SK-N-SH (cell line): ENCODE measurements around the gene ZNF414. TPM values are rescaled to one million over a fixed set of nuclear protein-coding genes. Genes with fewer than 3 reads are reported as not detected.

ENCODE experiments used
- CTCF ChIA-PET: fragments of 300-600, 350-600 bp; formaldehyde crosslinking; extraction: SDS; loops from one replicate; lab custom pipeline; 2021; lab: Yijun Ruan, JAX
- POLR2A ChIA-PET: fragments of 350-600 bp; sonication (Branson Sonifier 250); formaldehyde crosslinking; extraction: SDS; loops from one replicate; lab custom pipeline; 2020; ENCODE audit warnings: antibody characterized with exemption, inconsistent platforms; lab: Yijun Ruan, JAX
- DNase-seq: peaks from one replicate; pipeline ENCODE4 v3.0.0; 2012
- H2AFZ ChIP-seq: fragments of 200-600 bp; sonication (generic); 2 replicates; pipeline ENCODE4 v1.8.1; 2016; ENCODE audit warnings: antibody characterized with exemption, mild to moderate bottlenecking, low read depth
- H3F3A ChIP-seq: fragments of 200-600 bp; sonication (generic); replicated peaks from 2 replicates; pipeline ENCODE3; 2016; ENCODE audit warnings: antibody characterized with exemption, mild to moderate bottlenecking; ENCODE audit not compliant: insufficient read depth
- H3K27ac ChIP-seq, 2 experiments: fragments of 200-500 bp in 1 of 2; fragments of 200-600 bp in 1 of 2; sonication (Bioruptor generic) in 1 of 2; sonication (generic), shearing (Covaris generic) in 1 of 2; 2 replicates each; pipeline versions ENCODE4 v1.5.1 to v1.6.1; 2014 to 2016; ENCODE audit warnings: low read depth in 2 of 2, inconsistent platforms in 1 of 2, low read length in 1 of 2, mild to moderate bottlenecking in 1 of 2, mixed read lengths in 1 of 2
- H3K27me3 ChIP-seq: fragments of 200-600 bp; sonication (generic), shearing (Covaris generic); 2 replicates; pipeline ENCODE4 v1.6.1; 2016; ENCODE audit warnings: mixed run types; ENCODE audit not compliant: insufficient read depth
- H3K36me3 ChIP-seq, 2 experiments: fragments of 200-500 bp in 1 of 2; fragments of 200-600 bp in 1 of 2; sonication (Bioruptor generic) in 1 of 2; sonication (generic) in 1 of 2; replicated peaks in 1 of 2; 2 replicates each; pipeline versions ENCODE3 to v1.5.1; 2014 to 2016; ENCODE audit warnings: low read length in 1 of 2, mild to moderate bottlenecking in 1 of 2; ENCODE audit not compliant: insufficient read depth in 2 of 2, control insufficient read depth in 1 of 2
- H3K4me1 ChIP-seq, 2 experiments: fragments of 200-500 bp in 1 of 2; fragments of 200-600 bp in 1 of 2; sonication (Bioruptor generic) in 1 of 2; sonication (generic), shearing (Covaris generic) in 1 of 2; 2 replicates each; pipeline versions ENCODE4 v1.5.1 to v1.6.1; 2014 to 2016; ENCODE audit warnings: low read depth in 1 of 2, low read length in 1 of 2, mixed run types in 1 of 2; ENCODE audit not compliant: insufficient read depth in 2 of 2, control insufficient read depth in 1 of 2
- H3K4me2 ChIP-seq: fragments of 200-600 bp; sonication (generic), shearing (Covaris generic); 2 replicates; pipeline ENCODE4 v1.6.1; 2017; ENCODE audit warnings: mixed run types
- H3K4me3 ChIP-seq, 2 experiments: fragments of 200-500 bp in 1 of 2; fragments of 200-600 bp in 1 of 2; sonication (Bioruptor generic) in 1 of 2; sonication (generic), shearing (Covaris generic) in 1 of 2; 2 replicates each; pipeline versions ENCODE4 v1.5.1 to v1.8.1; 2014 to 2016; ENCODE audit warnings: low read depth in 2 of 2, inconsistent platforms in 1 of 2, low read length in 1 of 2, mild to moderate bottlenecking in 1 of 2, mixed read lengths in 1 of 2, moderate library complexity in 1 of 2
- H3K79me2 ChIP-seq: fragments of 200-600 bp; sonication (generic); 2 replicates; pipeline ENCODE4 v1.8.1; 2017; ENCODE audit warnings: mild to moderate bottlenecking; ENCODE audit not compliant: insufficient read depth
- H3K9ac ChIP-seq: fragments of 200-600 bp; sonication (generic); 2 replicates; pipeline ENCODE4 v1.6.1; 2017; ENCODE audit warnings: mixed run types
- H3K9me2 ChIP-seq: fragments of 200-600 bp; sonication (generic); 2 replicates; pipeline ENCODE4 v1.6.1; 2017; ENCODE audit warnings: mixed run types
- H3K9me3 ChIP-seq: fragments of 200-600 bp; sonication (generic); 2 replicates; pipeline ENCODE4 v1.6.1; 2017; ENCODE audit warnings: mixed run types, mild to moderate bottlenecking, moderate library complexity
- H4K20me1 ChIP-seq: fragments of 200-600 bp; sonication (generic); 2 replicates; pipeline ENCODE4 v1.6.1; 2017; ENCODE audit warnings: mild to moderate bottlenecking, mixed run types; ENCODE audit not compliant: insufficient read depth
- CHD2 ChIP-seq: fragments of 150-350 bp; IDR thresholded peaks from 2 replicates; pipeline ENCODE4 v1.6.1; 2018; ENCODE audit warnings: low read length; ENCODE audit not compliant: partially characterized antibody
- EZH2phosphoT487 ChIP-seq: fragments of 200-600 bp; sonication (generic); IDR thresholded peaks from 2 replicates; pipeline ENCODE4 v1.6.1; 2017; ENCODE audit warnings: low read depth, mixed run types, mild to moderate bottlenecking, antibody characterized with exemption, moderate library complexity, borderline replicate concordance
- FOSL2 ChIP-seq: IDR thresholded peaks from 2 replicates; pipeline ENCODE4 v1.4.0; 2012; ENCODE audit warnings: low read depth, mild to moderate bottlenecking, moderate library complexity, borderline replicate concordance
- GATA2 ChIP-seq: sonication (generic); formaldehyde crosslinking; IDR thresholded peaks from 2 replicates; pipeline ENCODE4 v1.5.0; 2020; ENCODE audit warnings: mild to moderate bottlenecking, missing genetic modification reagents
- MAX ChIP-seq: IDR thresholded peaks from 2 replicates; pipeline ENCODE4 v1.4.0; 2012; ENCODE audit warnings: low read depth
- MEF2A ChIP-seq: IDR thresholded peaks from 2 replicates; pipeline ENCODE4 v1.4.0; 2012; ENCODE audit warnings: low read depth, borderline replicate concordance
- POLR2AphosphoS5 ChIP-seq: IDR thresholded peaks from 2 replicates; pipeline ENCODE4 v1.6.1; 2012; ENCODE audit warnings: low read depth, low read length
- RCOR1 ChIP-seq: fragments of 150-350 bp; IDR thresholded peaks from 2 replicates; pipeline ENCODE4 v1.6.1; 2017; ENCODE audit warnings: antibody characterized with exemption, low read length
- RXRA ChIP-seq: IDR thresholded peaks from 2 replicates; pipeline ENCODE4 v1.4.0; 2012; ENCODE audit warnings: low read depth, mild to moderate bottlenecking, borderline replicate concordance
- SIN3A ChIP-seq: IDR thresholded peaks from 2 replicates; pipeline ENCODE4 v1.6.1; 2012; ENCODE audit warnings: low read depth, mild to moderate bottlenecking, low read length, moderate library complexity, borderline replicate concordance
- USF2 ChIP-seq: fragments of 150-350 bp; IDR thresholded peaks from 2 replicates; pipeline ENCODE4 v1.6.1; 2017; ENCODE audit warnings: antibody characterized with exemption, low read length, low read depth, borderline replicate concordance
- YY1 ChIP-seq: IDR thresholded peaks from 2 replicates; pipeline ENCODE4 v1.4.0; 2012; ENCODE audit warnings: low read depth, mild to moderate bottlenecking
- WGBS: methylation state at CpG from one replicate; pipeline ENCODE4 v1.1.6; 2017; ENCODE audit warnings: low lambda C conversion rate; 5-methylcytosine and 5-hydroxymethylcytosine counted together
- polyA plus RNA-seq, 3 experiments: library from polyadenylated mRNA; depleted of rRNA; stranded (reverse); fragments of >200 nt; gene quantifications; 2 replicates each; pipeline ENCODE4 v1.2.3, GENCODE V29; 2012
- TF ChIP-seq, protein P1 (sequence below): IDR thresholded peaks from 2 replicates; pipeline ENCODE4; 2012

ZNF414 gene
- polyA plus RNA-seq, 1 of the 3 experiments (the other 2 are of a cell fraction) = 17.0 TPM

GRCh38 chr19:8489561-8490394 is 24.2 kb downstream of the ZNF414 start:
- Histone ChIP-seq H4K20me1 (peaks cover 20% of the 10 kb centered on the region; the same call in 1 of the 2 replicates), H3K9ac (no peak overlapping the region), H3K27me3 (no peaks in the 10 kb centered on the region), H3K9me2 (no peaks in the 10 kb centered on the region), H3K9me3 (no peaks in the 10 kb centered on the region), H3K36me3 (peaks cover 15 to 46% of the 10 kb centered on the region in 2 experiments), H3K4me2 (no peak overlapping the region), H3K79me2 (peaks cover 6% of the 10 kb centered on the region; the same call in 1 of the 2 replicates), H3K27ac (no peak overlapping the region; a peak in 1 of 4 replicates), H3K4me3 (no peak overlapping the region), H3K4me1 (no peaks in the 10 kb centered on the region), H3F3A (no peaks in the 10 kb centered on the region), H2AFZ (no peak overlapping the region)
- DNase-seq = no peak
- TF ChIP-seq MAX (no peak), FOSL2 (no peak)
- WGBS = 96% methylated on average over 14 of the region's 25 CpGs
- ChIA-PET CTCF (no interaction called here), POLR2A (no interaction called here)

- H3K4me3 ChIP-seq = no peak overlapping the region
- no peaks in the 10 kb centered on the region for H3K9me3 ChIP-seq
- 84% methylated on average over 15 of the region's 15 CpGs for WGBS
- ChIA-PET CTCF (interaction anchor here (1.4 kb wide), 1 partner anchor 124 kb away, joined by 4 read pairs; the partner anchor contains the start of gene ANGPTL4), POLR2A (no interaction called here)
- peaks cover 20 to 52% of the 10 kb centered on the region in 2 experiments for H3K36me3 ChIP-seq
- H3K27ac ChIP-seq = no peak overlapping the region
- no peaks in the 10 kb centered on the region for H3K9me2 ChIP-seq
- peaks cover 19% of the 10 kb centered on the region; the same call in 1 of the 2 replicates for H3K79me2 ChIP-seq
- H3K27me3 ChIP-seq = no peaks in the 10 kb centered on the region
- no peak overlapping the region for H3K4me2 ChIP-seq
- H3F3A ChIP-seq = no peaks in the 10 kb centered on the region
- H3K9ac ChIP-seq = no peak overlapping the region
- peaks cover 26% of the 10 kb centered on the region; the same call in 1 of the 2 replicates for H4K20me1 ChIP-seq
- TF ChIP-seq MAX (no peak), CHD2 (no peak)
- DNase-seq = no peak
- no peaks in the 10 kb centered on the region for H3K4me1 ChIP-seq
- H2AFZ ChIP-seq = no peak overlapping the region
Measured at GRCh38 chr19:8488365-8488764, 25.6 kb downstream of the ZNF414 start.

DNA sequence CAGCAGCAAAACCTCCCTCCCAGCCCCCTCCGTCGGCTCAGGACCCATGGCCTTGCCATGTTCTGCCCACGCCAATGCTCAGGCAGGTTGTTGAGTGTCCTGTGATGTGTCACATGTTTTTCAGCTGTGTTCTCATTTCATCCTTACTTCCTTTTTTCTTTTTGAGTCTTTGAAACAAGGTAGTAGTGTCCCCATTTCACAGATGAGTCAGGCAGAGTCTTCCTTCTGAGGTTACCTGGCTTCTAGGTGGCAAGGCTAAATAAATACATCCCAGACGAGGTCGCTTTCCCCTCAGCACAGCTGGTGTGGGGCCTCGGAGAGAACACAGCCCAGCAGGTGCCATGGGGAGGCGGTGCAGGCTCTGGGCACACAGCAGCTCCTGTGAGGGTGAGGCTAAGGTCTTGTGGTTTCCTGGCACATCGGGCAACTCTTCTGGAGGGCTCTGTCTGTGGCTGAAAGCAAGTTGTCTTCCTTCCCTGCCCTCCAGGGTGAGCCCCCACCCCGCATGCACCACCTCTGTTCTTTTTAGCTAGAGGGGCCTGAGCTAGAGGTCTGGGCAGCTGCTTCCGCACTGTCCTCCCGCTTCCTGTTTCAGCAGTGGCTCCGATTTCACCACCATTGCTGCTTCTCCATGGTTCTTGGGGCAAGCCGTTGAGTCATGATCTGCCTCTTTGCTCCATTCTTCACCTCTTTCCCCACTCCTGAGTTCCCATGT is 26.7 kb downstream of the ZNF414 start:
- H3K4me3 ChIP-seq = no peak overlapping the region
- peaks cover 21 to 62% of the 10 kb centered on the region in 2 experiments for H3K36me3 ChIP-seq
- H3K9me2 ChIP-seq = no peaks in the 10 kb centered on the region
- H3K9me3 ChIP-seq = no peaks in the 10 kb centered on the region
- no peak overlapping the region for H3K27ac ChIP-seq
- TF ChIP-seq CHD2 (no peak), POLR2AphosphoS5 (no peak), GATA2 (no peak), RXRA (no peak), USF2 (no peak), MEF2A (no peak), RCOR1 (no peak), EZH2phosphoT487 (no peak), SIN3A (no peak), YY1 (no peak)
- TF ChIP-seq, protein P1, sequence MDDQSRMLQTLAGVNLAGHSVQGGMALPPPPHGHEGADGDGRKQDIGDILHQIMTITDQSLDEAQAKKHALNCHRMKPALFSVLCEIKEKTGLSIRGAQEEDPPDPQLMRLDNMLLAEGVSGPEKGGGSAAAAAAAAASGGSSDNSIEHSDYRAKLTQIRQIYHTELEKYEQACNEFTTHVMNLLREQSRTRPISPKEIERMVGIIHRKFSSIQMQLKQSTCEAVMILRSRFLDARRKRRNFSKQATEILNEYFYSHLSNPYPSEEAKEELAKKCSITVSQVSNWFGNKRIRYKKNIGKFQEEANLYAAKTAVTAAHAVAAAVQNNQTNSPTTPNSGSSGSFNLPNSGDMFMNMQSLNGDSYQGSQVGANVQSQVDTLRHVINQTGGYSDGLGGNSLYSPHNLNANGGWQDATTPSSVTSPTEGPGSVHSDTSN = no peak
- no peaks in the 10 kb centered on the region for H3K4me1 ChIP-seq
- ChIA-PET CTCF (interaction anchor here (2.1 kb wide), 1 partner anchor 12 kb away, joined by 7 read pairs; no protein-coding TSS in a partner anchor), POLR2A (no interaction called here)
- no peaks in the 10 kb centered on the region for H3F3A ChIP-seq
- no peak overlapping the region for H2AFZ ChIP-seq
- no peak overlapping the region for H3K4me2 ChIP-seq
- WGBS = 85% methylated on average over 11 of the region's 13 CpGs
- H4K20me1 ChIP-seq = peaks cover 36% of the 10 kb centered on the region
- peaks cover 30% of the 10 kb centered on the region for H3K79me2 ChIP-seq
- H3K27me3 ChIP-seq = no peaks in the 10 kb centered on the region
- DNase-seq = no peak
- H3K9ac ChIP-seq = no peak overlapping the region
